Activated naive CD8-positive, alpha-beta T cell treated with anti-CD3 and anti-CD28 coated beads, Interleukin-2, amount 50 U/mL, for 16 hours (primary cell): ENCODE measurements around the gene AMH.

Experiments used
- DNase-seq: peaks from one replicate; pipeline ENCODE4 v3.0.0-alpha.2; 2020; ENCODE audit warnings: low read depth, low spot score

Gene AMH

GRCh38 chr19:2221250-2221831, 27.8 kb upstream of the AMH start:
- DNase-seq, result no peak

DNA sequence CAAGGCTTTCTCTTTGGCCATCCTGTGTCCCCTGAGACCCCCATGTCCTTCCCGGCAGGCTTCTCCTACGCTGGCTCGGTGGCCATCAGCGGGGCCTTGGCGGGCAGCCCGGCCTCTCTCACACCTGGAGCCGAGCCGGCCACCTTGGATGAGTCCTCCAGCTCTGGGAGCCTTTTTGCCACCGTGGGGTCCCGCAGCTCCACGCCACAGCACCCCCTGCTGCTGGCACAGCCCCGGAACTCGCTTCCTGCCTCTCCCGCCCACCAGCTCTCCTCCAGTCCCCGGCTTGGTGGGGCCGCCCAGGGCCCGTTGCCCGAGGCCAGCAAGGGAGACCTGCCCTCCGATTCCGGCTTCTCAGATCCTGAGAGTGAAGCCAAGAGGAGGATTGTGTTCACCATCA, 27.2 kb upstream of the AMH start:
- no peak for DNase-seq

DNA sequence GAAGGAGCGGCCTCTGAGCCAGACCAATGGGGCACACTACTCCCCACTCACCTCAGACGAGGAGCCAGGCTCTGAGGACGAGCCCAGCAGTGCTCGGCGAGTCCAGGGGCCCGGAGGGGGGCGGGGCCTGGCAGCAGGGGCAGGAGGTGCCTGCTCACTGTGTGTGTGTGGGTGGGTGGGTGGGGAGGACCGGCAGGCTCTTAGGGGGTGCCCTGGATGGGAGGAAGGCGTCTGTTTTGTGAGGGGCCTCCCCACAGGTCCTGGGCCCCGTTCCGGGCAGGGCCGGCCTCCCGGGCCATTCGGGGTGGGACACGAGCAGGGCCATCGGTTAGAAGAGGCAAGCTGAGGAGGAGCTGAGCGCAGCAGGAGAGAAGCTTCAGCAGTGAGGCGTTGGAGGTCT, 25.7 kb upstream of the AMH start:
- DNase-seq, result no peak

GRCh38 chr19:2223959-2224358, 25.2 kb upstream of the AMH start:
- DNase-seq, result no peak

DNA sequence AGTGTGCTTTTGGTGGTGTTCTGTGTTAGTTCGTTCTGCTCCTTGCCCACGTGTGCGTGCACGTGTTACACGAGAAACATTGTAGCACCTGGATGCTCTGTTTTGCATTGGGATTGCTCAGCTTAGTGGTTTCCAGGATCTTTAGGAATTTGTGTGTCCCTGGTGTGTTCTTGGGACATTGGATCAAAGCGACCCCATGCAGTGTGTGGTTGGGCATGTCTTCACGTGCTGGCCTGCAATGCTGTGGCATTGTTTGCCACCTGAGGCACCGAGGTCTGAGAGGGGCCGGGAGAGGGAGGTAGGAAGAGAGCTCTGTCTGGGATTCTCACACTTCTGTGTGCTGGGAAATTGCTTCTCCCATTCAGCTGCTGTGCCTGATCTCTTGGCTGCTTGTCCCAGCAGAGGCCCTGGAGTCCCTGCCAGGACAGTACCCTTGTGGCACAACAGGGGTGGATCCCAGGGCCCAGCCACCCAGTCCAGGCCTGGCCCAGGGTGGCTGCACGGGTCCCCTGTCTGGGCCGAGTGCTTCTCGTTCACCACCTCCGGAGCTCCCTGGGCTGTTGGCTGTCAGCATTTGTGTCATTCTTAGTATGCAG, 24.3 kb upstream of the AMH start:
- DNase-seq, result no peak

- DNase-seq, result no peak
Measured at GRCh38 chr19:2225415-2226050, 23.6 kb upstream of the AMH start.

GRCh38 chr19:2226051-2226839, 22.9 kb upstream of the AMH start:
- no peak for DNase-seq

- no peak for DNase-seq
Measured at GRCh38 chr19:2226840-2227360, 22.2 kb upstream of the AMH start.

DNA sequence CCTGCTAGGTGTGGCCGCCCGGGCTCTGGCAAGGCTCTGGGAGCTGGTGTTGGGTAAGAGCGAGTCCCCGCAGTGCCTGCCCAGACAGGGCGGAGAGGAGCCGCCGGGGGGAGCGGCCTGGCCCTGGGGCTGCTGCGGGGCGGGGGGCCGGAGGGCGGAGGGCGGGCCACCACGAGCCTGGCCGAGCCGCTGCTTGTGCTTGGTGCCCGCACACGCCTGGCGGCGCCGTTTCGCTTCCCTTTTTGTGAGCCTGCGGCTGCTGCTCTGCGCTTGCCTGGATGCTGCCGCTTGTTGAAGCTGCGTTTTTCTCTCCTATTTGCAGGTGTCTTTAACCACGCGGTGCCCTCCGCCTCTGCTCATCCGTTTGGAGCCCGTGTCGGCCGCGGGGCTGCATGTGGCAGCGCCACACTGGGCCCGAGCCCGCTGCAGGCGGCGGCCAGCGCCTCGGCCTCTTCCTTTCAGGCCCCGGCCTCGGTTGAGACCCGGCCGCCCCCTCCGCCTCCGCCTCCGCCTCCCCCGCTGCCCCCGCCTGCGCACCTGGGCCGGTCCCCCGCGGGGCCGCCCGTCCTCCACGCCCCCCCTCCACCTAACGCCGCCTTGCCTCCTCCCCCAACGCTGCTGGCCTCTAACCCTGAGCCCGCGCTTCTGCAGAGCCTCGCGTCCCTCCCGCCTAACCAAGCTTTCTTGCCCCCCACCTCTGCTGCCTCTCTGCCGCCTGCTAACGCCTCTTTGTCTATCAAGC, 21.5 kb upstream of the AMH start:
- DNase-seq, result no peak

DNA sequence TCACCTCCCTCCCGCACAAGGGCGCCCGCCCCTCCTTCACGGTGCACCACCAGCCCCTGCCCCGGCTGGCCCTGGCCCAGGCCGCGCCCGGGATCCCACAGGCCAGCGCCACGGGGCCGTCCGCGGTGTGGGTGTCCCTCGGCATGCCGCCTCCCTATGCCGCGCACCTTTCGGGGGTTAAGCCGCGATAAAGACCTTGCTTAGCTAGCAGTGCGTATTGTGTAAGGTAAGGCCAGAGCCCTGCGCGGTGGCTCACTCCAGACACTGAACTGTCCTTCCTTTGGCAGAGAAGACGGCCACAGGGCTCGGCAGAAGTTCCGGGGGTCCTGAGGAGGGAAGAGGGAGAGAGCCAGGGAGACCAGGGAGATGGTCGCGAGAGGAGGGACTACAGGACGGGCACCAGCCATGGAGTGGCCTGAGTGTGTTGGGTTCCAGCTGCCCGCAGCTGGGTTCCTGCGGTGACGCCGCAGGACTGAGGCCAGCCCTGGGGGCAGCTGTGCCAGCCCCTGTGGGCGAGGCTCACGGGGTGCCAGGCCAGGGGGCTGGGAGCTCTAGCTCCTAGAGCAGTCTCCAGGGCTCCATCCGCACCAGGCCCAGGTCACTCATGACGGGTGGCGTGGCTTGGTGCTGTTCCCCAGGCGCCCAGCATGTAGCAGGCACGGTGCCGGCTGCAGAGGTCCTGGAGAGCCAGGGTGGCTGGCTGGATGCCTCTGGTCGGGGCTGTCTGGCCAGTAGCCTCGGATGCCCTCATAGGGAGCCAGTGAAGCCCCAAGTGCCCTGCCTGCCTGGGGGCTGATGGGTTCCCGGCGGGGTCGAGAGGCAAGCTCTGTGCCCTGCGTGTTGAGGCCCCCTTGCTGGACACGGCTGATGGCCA, 20.7 kb upstream of the AMH start:
- DNase-seq, result no peak

DNA sequence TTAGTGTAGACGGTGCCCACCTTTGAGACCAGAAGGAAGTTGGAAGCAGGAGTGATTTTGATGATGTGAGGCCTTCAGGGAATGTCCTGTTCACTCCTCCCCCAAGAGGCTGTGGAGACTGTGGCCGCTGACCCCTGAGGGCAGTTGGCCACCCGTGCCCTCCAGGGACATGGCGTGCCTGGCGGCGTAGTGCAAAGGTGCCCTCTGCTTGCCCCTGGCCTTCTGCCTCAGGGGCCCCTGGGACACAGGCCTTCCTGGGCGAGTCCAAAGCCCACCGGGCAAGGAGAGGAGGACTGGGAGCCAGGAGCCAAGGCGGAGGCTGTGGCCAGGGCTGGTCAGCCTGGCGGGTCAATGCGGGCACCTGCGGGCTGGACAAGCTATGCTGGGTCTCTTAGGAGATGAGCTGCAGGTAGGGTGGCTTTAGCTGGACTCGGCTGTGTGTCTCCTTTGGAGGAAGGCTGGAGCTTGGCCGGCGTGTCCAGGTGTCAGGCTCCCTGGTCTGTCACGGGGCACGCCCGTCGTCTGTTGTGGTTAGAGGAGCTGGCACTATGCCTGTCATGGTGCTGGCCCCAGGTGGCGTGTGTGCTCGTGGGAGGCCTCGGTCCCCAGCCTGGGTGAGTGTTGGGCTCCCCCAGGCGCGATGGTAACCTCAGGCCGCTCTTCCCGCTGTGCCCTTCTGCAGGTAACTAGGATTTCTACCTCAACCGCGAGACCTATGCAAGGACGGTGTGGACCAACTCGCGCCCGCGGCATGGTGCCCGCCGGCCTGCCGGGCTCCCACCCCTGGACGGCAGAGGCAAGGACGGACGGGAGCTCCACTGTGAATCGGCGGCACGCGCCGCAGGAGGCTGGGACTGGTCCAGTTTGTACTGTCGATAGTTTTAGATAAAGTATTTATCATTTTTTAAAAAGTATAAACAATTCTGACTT, 19.8 kb upstream of the AMH start:
- DNase-seq, result no peak

DNA sequence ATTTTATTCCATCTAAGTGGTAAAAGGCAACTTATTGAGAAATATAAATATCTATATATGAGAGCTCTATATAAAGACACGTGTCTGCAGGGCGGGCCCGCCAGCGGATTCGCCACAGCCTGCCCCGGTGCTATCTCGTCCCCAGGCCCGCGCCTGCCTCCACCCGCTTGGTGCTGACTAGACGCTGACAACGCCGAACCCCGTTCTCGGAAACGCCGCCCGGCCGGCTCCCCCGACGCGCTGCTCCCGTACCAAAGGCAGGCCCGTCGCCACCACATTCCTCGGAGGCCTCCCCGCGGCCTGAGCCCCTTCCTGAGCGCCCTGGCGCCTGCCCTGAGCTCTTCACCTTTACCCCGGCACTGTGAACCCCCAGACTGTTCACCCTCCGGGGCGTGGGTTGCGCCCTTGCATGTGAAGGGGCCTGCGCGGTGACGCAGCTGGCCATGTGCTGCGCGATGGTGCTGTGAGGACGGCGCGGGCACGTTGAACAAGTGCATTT, 19.0 kb upstream of the AMH start:
- DNase-seq, result no peak

- DNase-seq, result no peak
Measured at GRCh38 chr19:2230807-2231533, 18.2 kb upstream of the AMH start.

GRCh38 chr19:2231621-2232221, 17.4 kb upstream of the AMH start:
- DNase-seq, result no peak

DNA sequence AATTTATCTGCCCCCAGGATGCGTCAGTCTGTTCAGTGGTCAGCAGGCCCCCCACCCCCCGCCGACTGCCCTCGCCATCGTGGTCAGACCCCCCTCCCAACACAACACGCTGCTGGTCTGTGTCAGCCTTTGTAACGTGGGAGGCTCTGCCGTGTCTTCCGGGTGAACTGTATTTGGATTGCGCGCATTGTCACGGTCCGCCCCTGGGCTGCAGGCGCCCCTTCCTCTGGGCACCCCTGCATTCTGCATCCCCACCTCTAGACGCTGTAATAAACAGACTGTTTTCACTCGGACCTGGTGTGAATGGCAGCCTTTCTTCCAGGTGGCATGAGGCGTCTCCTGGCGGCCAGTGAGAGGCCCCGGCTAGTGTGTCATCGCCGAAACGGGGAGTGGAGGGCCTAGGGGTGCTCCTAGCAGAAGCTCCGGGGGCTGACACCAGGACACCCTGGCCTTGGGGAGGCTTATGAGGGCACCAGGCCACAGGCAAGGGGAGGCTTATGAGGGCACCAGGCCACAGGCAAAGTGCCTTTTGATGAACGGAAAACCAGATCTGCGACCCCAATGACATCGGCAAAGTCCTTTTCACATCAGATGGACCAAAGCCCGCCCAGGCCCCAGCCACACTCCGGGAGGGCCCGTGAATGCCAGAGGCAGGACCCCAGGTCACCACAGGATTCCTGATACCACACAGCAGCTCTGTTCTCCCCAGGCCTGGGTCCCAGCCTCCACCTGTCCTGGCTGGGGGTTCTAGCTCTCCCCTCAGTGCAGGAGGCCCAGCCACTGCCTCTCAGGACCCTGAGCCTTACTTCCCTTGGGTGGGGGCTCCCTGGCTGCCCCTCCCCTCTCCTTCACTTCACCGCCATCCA, 16.6 kb upstream of the AMH start:
- DNase-seq, result no peak

DNA sequence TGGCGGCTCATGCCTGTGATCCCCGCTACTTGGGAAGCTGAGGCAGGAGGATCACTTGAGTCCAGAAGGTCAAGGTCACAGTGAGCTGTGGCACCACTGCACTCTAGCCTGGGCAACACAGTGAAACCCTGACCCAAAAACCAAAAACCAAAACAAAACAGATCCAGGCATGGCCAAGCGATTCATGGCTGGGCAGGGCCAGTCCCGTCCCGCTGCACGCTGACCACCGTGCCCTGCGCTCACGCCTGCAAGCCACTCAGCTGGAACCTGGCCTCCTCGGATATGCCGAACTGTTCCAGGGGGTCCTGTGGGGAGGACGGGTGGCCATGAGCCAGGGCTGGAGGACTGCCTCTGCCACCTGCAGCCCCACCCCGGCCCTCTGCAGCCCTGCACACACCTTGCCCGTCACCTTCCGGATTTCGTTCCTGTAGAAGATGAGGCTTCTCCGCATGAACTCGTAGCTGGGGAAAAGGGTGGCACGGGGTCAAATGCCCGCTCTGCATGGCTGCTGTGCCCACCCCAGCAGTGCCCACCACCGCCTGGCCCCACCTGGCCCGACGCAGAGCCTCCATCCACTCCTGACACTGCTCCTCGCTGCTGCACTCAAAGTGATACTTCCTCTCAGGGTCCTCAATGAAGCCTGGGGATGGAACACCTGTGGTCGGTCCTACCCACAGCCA, 15.4 kb upstream of the AMH start:
- no peak for DNase-seq

- no peak for DNase-seq
Measured at GRCh38 chr19:2234996-2235380, 14.1 kb upstream of the AMH start.
